Breast epithelium (tissue), 4 donors: Measurements from ENCODE around the gene SACS. TPM values are rescaled to one million over a fixed set of nuclear protein-coding genes. Genes with fewer than 3 reads are reported as not detected.
A peak's percentile ranks its signal among the peaks of the same experiment; 100 is the strongest.

Experiments used
- DNase-seq, 2 donors: peaks; one replicate each; pipeline ENCODE4 v3.0.0-alpha.2; 2019; ENCODE audit warnings: low spot score in 2 of 2
- H3K27ac ChIP-seq, 2 donors: fragments of 200-600 bp; sonication (generic) in 1 of 2; one replicate each; pipeline ENCODE4 v1.5.1; 2016 to 2019; ENCODE audit warnings: mild to moderate bottlenecking in 1 of 2
- H3K27me3 ChIP-seq, 2 donors: fragments of 200-600 bp; sonication (generic) in 1 of 2; one replicate each; pipeline versions ENCODE4 v1.5.1 to v1.6.0; 2017 to 2019; ENCODE audit warnings: control low read depth in 1 of 2, mild to moderate bottlenecking in 1 of 2
- H3K36me3 ChIP-seq: fragments of 200-600 bp; one replicate; pipeline ENCODE4 v1.5.1; 2019
- H3K4me1 ChIP-seq, 2 donors: fragments of 200-600 bp; sonication (generic); one replicate each; pipeline ENCODE4 v1.5.1; 2016 to 2019; ENCODE audit warnings: control low read depth in 1 of 2
- H3K4me3 ChIP-seq, 3 donors: fragments of 200-600 bp; sonication (generic); 1 replicate in 2 of 3; 2 replicates in 1 of 3; pipeline ENCODE4 v1.5.1; 2016 to 2019; ENCODE audit warnings: mild to moderate bottlenecking in 3 of 3, moderate library complexity in 2 of 3
- H3K9me3 ChIP-seq, 2 donors: fragments of 200-600 bp; sonication (generic) in 1 of 2; one replicate each; pipeline ENCODE4 v1.5.1; 2016 to 2019; ENCODE audit warnings: control low read depth in 1 of 2
- POLR2A ChIP-seq: fragments of 450-650 bp; IDR thresholded peaks from one replicate; pipeline ENCODE4 v1.6.1; 2016; ENCODE audit warnings: antibody characterized with exemption, mild to moderate bottlenecking, moderate library complexity
- POLR2AphosphoS5 ChIP-seq, 3 donors: sonication (generic); formaldehyde crosslinking; IDR thresholded peaks; one replicate each; pipeline ENCODE4 v1.6.1; 2017; ENCODE audit warnings: antibody characterized with exemption in 3 of 3
- intact Hi-C: fragments of 100-400 bp; cut with DNase I; formaldehyde crosslinking; loops from one replicate; pipeline ENCODE4 v1.15.1; 2023; ENCODE audit warnings: low total_unique reads
- total RNA-seq, 3 donors: library from RNA; depleted of rRNA; stranded (reverse); fragments of >200 nt; gene quantifications; one replicate each; pipeline ENCODE4 v1.1.0, GENCODE V29; 2016
- TF ChIP-seq, protein P1 (sequence below), 3 donors: fragments of 450-650 bp; IDR thresholded peaks; one replicate each; pipeline ENCODE4 v1.5.1; 2016 to 2017; ENCODE audit warnings: antibody characterized with exemption in 3 of 3, mild to moderate bottlenecking in 3 of 3, moderate library complexity in 3 of 3

SACS gene, protein sequence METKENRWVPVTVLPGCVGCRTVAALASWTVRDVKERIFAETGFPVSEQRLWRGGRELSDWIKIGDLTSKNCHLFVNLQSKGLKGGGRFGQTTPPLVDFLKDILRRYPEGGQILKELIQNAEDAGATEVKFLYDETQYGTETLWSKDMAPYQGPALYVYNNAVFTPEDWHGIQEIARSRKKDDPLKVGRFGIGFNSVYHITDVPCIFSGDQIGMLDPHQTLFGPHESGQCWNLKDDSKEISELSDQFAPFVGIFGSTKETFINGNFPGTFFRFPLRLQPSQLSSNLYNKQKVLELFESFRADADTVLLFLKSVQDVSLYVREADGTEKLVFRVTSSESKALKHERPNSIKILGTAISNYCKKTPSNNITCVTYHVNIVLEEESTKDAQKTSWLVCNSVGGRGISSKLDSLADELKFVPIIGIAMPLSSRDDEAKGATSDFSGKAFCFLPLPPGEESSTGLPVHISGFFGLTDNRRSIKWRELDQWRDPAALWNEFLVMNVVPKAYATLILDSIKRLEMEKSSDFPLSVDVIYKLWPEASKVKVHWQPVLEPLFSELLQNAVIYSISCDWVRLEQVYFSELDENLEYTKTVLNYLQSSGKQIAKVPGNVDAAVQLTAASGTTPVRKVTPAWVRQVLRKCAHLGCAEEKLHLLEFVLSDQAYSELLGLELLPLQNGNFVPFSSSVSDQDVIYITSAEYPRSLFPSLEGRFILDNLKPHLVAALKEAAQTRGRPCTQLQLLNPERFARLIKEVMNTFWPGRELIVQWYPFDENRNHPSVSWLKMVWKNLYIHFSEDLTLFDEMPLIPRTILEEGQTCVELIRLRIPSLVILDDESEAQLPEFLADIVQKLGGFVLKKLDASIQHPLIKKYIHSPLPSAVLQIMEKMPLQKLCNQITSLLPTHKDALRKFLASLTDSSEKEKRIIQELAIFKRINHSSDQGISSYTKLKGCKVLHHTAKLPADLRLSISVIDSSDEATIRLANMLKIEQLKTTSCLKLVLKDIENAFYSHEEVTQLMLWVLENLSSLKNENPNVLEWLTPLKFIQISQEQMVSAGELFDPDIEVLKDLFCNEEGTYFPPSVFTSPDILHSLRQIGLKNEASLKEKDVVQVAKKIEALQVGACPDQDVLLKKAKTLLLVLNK (N-terminal part only)
- total RNA-seq: 10 to 100 TPM; 26.2 to 36.3 (median 32.4) TPM

DNA sequence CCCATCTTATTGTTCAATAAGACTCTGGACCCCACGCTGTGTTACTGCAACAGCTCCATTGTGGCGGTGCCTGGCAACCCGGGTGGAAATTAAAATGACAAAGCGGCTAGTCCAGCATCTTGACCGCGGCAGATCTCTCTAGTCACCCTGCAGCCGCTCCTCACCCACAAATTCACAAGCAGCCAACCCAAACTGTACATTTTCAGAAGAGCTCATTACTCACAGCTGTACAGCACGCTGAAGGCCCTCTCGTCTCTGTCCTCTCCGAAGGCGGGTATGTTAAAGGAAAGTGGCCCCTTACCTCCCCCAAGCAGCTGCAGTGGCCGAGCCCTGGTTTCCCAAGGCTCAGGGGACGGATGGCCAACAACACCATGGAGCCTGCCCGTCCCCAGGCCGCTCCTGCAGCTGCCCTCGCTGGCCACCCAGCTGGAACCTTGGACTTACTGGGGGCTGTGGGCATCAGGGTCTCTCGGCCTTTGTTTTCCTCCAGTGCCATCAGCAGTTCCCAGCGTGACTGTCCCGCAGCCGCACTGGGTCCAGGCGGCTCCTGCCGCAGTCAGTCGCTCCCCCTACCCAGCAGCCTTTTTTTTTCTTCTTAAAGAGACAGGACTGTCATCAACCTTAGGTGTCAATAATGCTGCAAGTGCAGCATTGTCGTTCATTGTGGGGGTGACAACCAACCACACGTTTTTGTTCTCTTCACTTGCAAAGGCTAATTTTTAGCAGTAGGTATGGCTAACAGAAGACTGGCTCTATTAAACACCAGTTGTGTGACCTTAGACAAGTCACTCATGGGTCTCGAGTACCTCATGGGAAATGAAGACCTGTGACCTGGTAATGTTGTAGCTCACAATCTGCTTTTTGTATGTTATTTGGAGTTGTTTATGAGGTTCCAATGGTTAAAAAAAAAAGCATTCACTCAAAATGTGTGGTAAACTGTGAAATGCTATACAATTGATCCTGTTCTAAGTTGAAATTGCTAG is at the start of gene SACS:
Gene SACS, minus strand, starts transcription at position 532 of the 983 bp plus-strand sequence. CDS start 22,463 bp downstream, outside the sequence.
- peak within 1 kb of the TSS; percentile 43 to 62 (median 53) for H3K4me3 ChIP-seq
- DNase-seq: no peak
- no peaks in the 10 kb centered on the region for H3K4me1 ChIP-seq
- no peaks in the 10 kb centered on the region for H3K9me3 ChIP-seq
- intact Hi-C loops: no loop called here
- no peaks in the 10 kb centered on the region for H3K27me3 ChIP-seq
- TF ChIP-seq POLR2A (no peak), POLR2AphosphoS5 (IDR thresholded peaks at IDR 0.05) (no peak)
- TF ChIP-seq, protein P1, sequence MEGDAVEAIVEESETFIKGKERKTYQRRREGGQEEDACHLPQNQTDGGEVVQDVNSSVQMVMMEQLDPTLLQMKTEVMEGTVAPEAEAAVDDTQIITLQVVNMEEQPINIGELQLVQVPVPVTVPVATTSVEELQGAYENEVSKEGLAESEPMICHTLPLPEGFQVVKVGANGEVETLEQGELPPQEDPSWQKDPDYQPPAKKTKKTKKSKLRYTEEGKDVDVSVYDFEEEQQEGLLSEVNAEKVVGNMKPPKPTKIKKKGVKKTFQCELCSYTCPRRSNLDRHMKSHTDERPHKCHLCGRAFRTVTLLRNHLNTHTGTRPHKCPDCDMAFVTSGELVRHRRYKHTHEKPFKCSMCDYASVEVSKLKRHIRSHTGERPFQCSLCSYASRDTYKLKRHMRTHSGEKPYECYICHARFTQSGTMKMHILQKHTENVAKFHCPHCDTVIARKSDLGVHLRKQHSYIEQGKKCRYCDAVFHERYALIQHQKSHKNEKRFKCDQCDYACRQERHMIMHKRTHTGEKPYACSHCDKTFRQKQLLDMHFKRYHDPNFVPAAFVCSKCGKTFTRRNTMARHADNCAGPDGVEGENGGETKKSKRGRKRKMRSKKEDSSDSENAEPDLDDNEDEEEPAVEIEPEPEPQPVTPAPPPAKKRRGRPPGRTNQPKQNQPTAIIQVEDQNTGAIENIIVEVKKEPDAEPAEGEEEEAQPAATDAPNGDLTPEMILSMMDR (IDR thresholded peaks at IDR 0.05): no peak
- H3K36me3 ChIP-seq: no peaks in the 10 kb centered on the region
- peak within 1 kb of the TSS; percentile 11 to 32 for H3K27ac ChIP-seq

- intact Hi-C loops: no loop called here
- Histone ChIP-seq H3K9me3 (peaks cover 0 to 22% of the 10 kb centered on the region in 2 donors), H3K27ac (no peak overlapping the region), H3K27me3 (no peaks in the 10 kb centered on the region), H3K36me3 (peaks cover 6% of the 10 kb centered on the region), H3K4me1 (no peaks in the 10 kb centered on the region), H3K4me3 (no peak overlapping the region)
- DNase-seq: no peak
- TF ChIP-seq, protein P1 (IDR thresholded peaks at IDR 0.05): no peak
- TF ChIP-seq POLR2AphosphoS5 (IDR thresholded peaks at IDR 0.05) (no peak), POLR2A (no peak)
Measured at GRCh38 chr13:23480324-23480723, 46.8 kb upstream of the SACS start.

DNA sequence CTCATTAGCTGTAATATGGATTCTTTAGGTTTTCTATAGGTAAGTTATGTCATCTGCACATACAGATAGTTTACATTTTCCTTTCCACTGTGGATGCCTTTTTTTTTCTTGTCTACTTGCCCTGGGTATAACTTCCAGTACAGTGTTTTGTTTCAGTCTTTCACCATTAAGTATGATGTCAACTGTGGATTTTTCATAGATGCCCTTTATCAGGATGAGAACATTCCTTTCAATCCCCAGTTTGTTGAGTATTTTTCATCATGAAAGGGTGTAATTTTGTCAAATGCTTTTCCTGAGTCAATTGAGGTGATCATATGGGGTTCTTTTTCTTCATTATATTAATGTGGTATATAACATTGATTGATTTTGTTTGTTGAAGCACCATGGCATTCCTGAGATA is 43.6 kb upstream of the SACS start:
- peaks cover 0 to 22% of the 10 kb centered on the region in 2 donors for H3K9me3 ChIP-seq
- no peak overlapping the region for H3K4me3 ChIP-seq
- H3K27ac ChIP-seq: no peak overlapping the region
- no peaks in the 10 kb centered on the region for H3K4me1 ChIP-seq
- peaks cover 6% of the 10 kb centered on the region for H3K36me3 ChIP-seq
- intact Hi-C loops: no loop called here
- H3K27me3 ChIP-seq: no peaks in the 10 kb centered on the region
- no peak for DNase-seq
- TF ChIP-seq POLR2A (no peak), POLR2AphosphoS5 (IDR thresholded peaks at IDR 0.05) (no peak)
- TF ChIP-seq, protein P1 (IDR thresholded peaks at IDR 0.05): no peak

GRCh38 chr13:23473221-23473620 is 39.7 kb upstream of the SACS start:
- Histone ChIP-seq H3K27me3 (no peaks in the 10 kb centered on the region), H3K4me3 (no peak overlapping the region), H3K36me3 (peaks cover 6% of the 10 kb centered on the region), H3K4me1 (no peaks in the 10 kb centered on the region), H3K9me3 (no peaks in the 10 kb centered on the region), H3K27ac (no peak overlapping the region)
- no peak for DNase-seq
- intact Hi-C loops: no loop called here
- TF ChIP-seq, protein P1 (IDR thresholded peaks at IDR 0.05): no peak
- TF ChIP-seq POLR2A: no peak
- TF ChIP-seq POLR2AphosphoS5 (IDR thresholded peaks at IDR 0.05): no peak
